GM12801 (cell line): ENCODE measurements around the gene SERPINF2.

Source experiments
- CTCF ChIP-seq: IDR thresholded peaks from one replicate; pipeline ENCODE4 v1.5.1; 2011; ENCODE audit warnings: control low read depth; ENCODE audit not compliant: insufficient read length; ENCODE audit errors: extremely low read depth

SERPINF2 gene

GRCh38 chr17:1754430-1755112, 11.9 kb downstream of the SERPINF2 start:
- TF ChIP-seq CTCF, result no peak

- no peak for TF ChIP-seq CTCF
These were observed 12.7 kb downstream of the SERPINF2 start for GRCh38 chr17:1755252-1755826.

- no peak for TF ChIP-seq CTCF
These were observed 13.2 kb downstream of the SERPINF2 start for GRCh38 chr17:1755827-1756262.

GRCh38 chr17:1758807-1759206, 16.1 kb downstream of the SERPINF2 start:
- TF ChIP-seq CTCF, result no peak

GRCh38 chr17:1759529-1759928, 16.9 kb downstream of the SERPINF2 start:
- no peak for TF ChIP-seq CTCF

- no peak for TF ChIP-seq CTCF
These were observed 19.7 kb downstream of the SERPINF2 start for GRCh38 chr17:1762233-1762900.

GRCh38 chr17:1762901-1763898, 20.5 kb downstream of the SERPINF2 start:
- no peak for TF ChIP-seq CTCF
